Effector memory CD4-positive, alpha-beta T cell (primary cell): Measurements from ENCODE around the gene TMEM132D.

ENCODE experiments used
- DNase-seq, 3 donors: peaks; one replicate each; pipeline ENCODE4 v3.0.0-alpha.2; 2020
- H3K27ac ChIP-seq: 2 replicates; pipeline ENCODE4 v1.7.0; 2013; ENCODE audit warnings: mild to moderate bottlenecking, low read length, moderate library complexity; ENCODE audit not compliant: insufficient read depth, poor library complexity, severe bottlenecking
- H3K27me3 ChIP-seq: replicated peaks from 2 replicates; pipeline ENCODE4 v1.7.0; 2013; ENCODE audit warnings: mild to moderate bottlenecking, low read length; ENCODE audit not compliant: insufficient read depth, control insufficient read depth, poor library complexity, severe bottlenecking
- H3K36me3 ChIP-seq: 2 replicates; pipeline ENCODE4 v1.7.0; 2013; ENCODE audit warnings: mild to moderate bottlenecking, low read length, moderate library complexity; ENCODE audit not compliant: control insufficient read depth, insufficient read depth
- H3K4me1 ChIP-seq: 2 replicates; pipeline ENCODE4 v1.7.0; 2013; ENCODE audit warnings: low read length, mild to moderate bottlenecking; ENCODE audit not compliant: control insufficient read depth, insufficient read depth, poor library complexity, severe bottlenecking
- H3K4me3 ChIP-seq: 2 replicates; pipeline ENCODE4 v1.7.0; 2013; ENCODE audit warnings: low read length, low read depth, mild to moderate bottlenecking; ENCODE audit not compliant: insufficient read depth, poor library complexity, severe bottlenecking
- H3K9me3 ChIP-seq: 2 replicates; pipeline ENCODE4 v1.7.0; 2013; ENCODE audit warnings: mild to moderate bottlenecking, low read length, moderate library complexity; ENCODE audit not compliant: control insufficient read depth

The TMEM132D gene

DNA sequence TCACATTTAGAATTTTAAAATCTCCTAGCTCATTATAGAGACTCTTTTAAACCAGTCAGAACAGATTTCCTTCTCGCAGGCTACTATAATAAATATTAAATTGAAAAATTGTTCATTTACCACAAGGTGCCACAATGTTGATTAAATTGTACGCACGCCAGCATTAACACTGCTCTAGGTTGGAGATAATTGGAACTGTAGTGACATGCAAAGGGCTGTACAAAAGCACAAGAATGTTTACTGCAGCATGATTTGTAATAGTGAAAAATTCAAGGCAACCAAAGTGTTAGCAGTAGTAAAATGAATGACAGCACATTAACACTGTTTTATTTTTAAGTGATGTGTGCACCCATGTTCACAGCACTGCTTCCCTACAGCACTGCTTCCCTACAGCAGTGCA, 52.5 kb downstream of the TMEM132D start:
- H3K36me3 ChIP-seq = no peaks in the 10 kb centered on the region
- no peak overlapping the region for H3K4me3 ChIP-seq
- H3K9me3 ChIP-seq = no peaks in the 10 kb centered on the region
- no peak overlapping the region for H3K27ac ChIP-seq
- H3K27me3 ChIP-seq = no peaks in the 10 kb centered on the region
- no peaks in the 10 kb centered on the region for H3K4me1 ChIP-seq
- no peak for DNase-seq

DNA sequence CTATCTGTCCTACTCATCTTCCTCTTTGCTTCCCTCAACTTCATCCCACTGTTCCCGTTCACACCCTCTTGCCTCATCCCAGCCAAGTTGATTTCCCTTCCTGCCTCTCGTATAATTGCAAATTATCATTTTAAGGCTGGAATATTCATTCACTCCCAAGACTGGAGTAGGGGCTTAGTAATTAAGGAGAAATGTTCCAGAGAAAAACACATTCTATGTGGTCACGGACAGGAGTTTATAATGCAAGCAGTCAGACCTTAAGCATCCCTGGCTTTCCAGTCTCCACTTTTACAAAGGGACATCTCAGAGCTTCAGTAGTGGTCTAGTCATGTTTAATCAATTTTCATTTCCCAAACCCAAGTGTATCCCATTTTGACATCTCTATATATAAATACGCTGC, 54.9 kb downstream of the TMEM132D start:
- H3K9me3 ChIP-seq = no peaks in the 10 kb centered on the region
- no peaks in the 10 kb centered on the region for H3K36me3 ChIP-seq
- DNase-seq = no peak
- no peak overlapping the region for H3K27ac ChIP-seq
- H3K27me3 ChIP-seq = no peaks in the 10 kb centered on the region
- no peak overlapping the region for H3K4me3 ChIP-seq
- H3K4me1 ChIP-seq = no peaks in the 10 kb centered on the region

DNA sequence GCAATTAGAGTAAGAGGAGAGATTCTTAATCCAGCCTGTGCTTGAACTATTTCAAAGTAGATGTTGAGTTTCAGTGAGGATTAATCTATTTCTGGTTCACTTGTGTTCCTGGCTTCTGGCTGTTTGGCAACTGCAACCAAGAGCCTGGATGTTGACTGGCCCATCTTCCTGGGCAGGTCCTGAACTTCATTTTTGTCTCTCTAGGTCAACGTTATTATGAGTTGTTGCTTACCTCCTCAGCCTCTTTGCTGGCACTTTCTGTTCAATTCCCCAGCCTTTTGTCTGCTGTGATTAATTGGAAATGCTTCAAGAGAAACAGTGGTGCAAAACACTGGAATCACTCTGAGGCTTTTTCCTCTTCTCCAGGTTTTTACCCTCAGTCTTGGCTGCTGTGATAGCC, 56.8 kb downstream of the TMEM132D start:
- Histone ChIP-seq H3K4me3 (no peak overlapping the region), H3K27me3 (no peaks in the 10 kb centered on the region), H3K4me1 (no peaks in the 10 kb centered on the region), H3K27ac (no peak overlapping the region), H3K9me3 (no peaks in the 10 kb centered on the region), H3K36me3 (no peaks in the 10 kb centered on the region)
- no peak for DNase-seq

DNA sequence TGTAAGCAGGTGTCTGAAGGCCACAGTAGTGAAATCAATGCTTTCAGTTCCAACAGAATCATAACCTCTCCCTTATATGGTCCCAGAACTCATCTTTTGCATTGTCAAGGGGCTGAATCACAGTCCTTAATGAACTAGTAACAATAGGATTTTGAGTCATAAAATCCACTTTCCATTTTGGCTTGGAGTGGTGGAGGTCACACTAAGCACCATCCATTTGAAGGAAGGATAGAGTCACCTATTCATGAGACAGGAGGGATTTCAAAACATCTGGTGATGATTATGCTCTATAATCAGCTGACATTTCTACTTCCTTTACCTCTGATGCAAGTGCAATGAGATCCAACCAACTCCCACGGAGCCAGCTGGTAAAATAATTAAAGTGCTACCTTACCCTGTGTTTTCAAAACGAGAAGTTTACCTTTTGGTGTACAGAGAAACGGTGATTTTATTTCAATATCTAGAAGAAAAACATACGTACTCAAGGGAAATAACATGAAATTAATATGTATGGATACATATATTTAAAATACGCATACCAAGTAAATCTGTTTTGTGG, 59.1 kb downstream of the TMEM132D start:
- no peak overlapping the region for H3K4me3 ChIP-seq
- no peaks in the 10 kb centered on the region for H3K9me3 ChIP-seq
- H3K36me3 ChIP-seq = no peaks in the 10 kb centered on the region
- H3K4me1 ChIP-seq = no peaks in the 10 kb centered on the region
- DNase-seq = no peak
- H3K27me3 ChIP-seq = no peaks in the 10 kb centered on the region
- H3K27ac ChIP-seq = no peak overlapping the region

DNA sequence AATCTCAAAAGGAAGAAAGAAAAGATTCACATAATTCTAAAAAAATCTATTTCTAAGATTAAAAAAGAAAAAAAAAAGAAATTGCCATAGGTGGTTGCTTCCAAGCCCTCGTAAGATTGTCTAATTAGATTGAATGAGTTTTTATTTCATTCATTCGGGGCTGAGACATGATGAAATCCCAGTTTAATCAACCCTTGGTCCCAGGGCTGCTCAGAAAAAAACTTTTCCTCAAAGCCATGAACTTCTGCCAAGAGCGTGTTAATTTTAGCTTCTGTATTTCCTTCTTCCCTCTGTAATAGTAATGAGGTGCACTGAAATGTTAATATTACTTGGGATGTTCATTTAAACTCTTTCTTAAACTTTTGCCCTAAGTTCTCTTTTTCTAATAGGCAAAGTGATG, 62.6 kb downstream of the TMEM132D start:
- H3K36me3 ChIP-seq = no peaks in the 10 kb centered on the region
- H3K27me3 ChIP-seq = no peaks in the 10 kb centered on the region
- no peak overlapping the region for H3K27ac ChIP-seq
- H3K4me1 ChIP-seq = no peaks in the 10 kb centered on the region
- H3K4me3 ChIP-seq = no peak overlapping the region
- no peak for DNase-seq
- H3K9me3 ChIP-seq = no peaks in the 10 kb centered on the region

DNA sequence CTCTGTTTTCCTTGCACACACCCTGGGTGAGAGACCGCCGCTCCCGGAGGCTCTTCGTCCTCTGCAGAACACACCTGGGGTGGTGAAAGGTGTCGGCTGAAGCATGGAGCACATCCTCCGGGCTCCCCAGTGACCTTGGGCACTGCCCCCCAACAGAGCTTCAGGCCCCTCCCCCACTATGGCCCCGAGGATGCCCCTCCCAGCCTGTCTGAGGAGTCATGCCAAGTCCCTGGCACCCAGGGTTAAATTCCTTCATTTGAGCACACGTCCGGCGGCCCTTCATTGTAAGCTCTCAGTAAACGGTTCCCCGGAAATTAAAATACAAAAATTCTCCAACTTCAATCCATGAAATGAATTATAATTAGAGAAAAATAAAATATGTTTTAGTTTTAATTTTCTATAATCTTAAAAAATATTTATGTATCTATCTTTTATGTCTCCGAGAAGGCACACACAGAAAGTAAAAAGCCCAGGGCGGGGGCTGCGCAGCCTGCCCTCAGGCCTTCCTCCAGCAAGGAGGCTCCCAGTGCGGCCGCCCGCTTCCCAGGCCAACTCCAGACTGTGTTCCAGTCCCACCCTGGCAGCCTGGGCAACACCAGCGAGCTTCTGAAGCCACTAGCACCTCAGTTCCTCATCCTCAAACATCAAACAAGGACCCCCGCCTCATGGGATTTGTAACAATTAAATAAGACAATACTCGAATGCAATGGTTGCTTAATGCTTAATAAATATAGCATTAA, 63.5 kb downstream of the TMEM132D start:
- Histone ChIP-seq H3K27me3 (no peaks in the 10 kb centered on the region), H3K4me1 (no peaks in the 10 kb centered on the region), H3K27ac (no peak overlapping the region), H3K9me3 (no peaks in the 10 kb centered on the region), H3K36me3 (no peaks in the 10 kb centered on the region), H3K4me3 (no peak overlapping the region)
- DNase-seq = no peak

DNA sequence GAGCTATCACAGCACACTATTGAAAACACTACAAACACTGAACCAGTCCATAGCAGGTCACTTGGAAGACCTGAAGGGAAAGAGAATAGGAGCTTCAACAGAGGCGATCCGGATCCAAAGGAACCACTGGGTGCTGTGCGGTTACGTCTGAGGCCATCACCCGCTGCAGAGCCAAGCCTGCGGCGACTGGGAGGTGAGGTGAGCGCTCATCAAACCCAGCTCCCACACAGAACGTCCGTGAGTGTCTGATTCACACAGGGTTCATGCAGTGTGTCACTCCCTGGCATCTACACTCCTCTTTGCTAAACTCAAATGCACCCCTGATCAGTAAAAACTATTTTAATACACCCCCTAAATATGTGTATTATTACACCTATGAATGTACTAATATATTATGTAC, 64.1 kb downstream of the TMEM132D start:
- H3K36me3 ChIP-seq = no peaks in the 10 kb centered on the region
- no peak overlapping the region for H3K27ac ChIP-seq
- no peaks in the 10 kb centered on the region for H3K4me1 ChIP-seq
- H3K27me3 ChIP-seq = no peaks in the 10 kb centered on the region
- H3K9me3 ChIP-seq = no peaks in the 10 kb centered on the region
- no peak overlapping the region for H3K4me3 ChIP-seq
- DNase-seq = no peak

DNA sequence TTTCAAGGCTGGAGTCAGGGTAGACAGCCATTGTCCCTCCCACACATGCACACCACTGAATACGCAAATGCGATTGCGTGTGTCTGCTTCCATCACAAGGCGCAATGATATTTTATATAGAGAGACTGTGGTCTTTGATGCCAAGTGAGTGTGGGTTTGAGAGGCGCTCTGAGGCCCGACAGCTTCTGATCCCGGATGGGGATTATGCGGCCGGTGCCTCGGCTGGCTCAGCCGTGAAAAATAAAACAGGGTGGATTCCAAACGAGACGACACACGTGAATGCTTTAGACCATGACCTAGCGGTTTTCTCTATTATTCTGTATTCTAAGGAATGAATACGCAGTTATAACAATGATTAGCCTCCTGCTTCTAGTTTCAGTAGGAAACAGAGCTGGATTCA, 72.5 kb downstream of the TMEM132D start:
- Histone ChIP-seq H3K9me3 (no peaks in the 10 kb centered on the region), H3K4me1 (no peaks in the 10 kb centered on the region)

DNA sequence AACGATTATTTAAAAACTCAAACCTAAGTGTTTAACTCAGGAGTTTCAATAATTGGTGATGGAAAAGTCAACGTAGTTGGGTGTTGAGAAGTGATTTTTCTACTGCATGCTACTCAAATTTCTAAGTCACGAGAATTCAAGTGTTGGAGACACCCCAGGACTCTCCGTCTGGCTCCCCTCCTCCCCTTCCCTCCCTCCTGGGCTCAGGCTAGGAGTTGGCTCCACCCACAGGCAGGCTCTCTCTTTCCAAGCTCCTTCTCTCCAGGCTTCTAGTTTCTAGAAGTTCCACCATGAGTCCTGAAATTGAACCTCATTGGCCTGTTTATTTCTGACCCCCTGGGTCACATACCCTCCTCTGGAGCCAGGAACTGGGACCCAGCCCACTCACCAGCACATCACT, 73.0 kb downstream of the TMEM132D start:
- no peak overlapping the region for H3K27ac ChIP-seq
- no peak overlapping the region for H3K4me3 ChIP-seq
- H3K27me3 ChIP-seq = no peaks in the 10 kb centered on the region
- no peaks in the 10 kb centered on the region for H3K36me3 ChIP-seq
- no peaks in the 10 kb centered on the region for H3K4me1 ChIP-seq
- H3K9me3 ChIP-seq = no peaks in the 10 kb centered on the region
- no peak for DNase-seq

More for the DNA sequence above, 72.5 kb downstream of the TMEM132D start:
- no peak overlapping the region for H3K27ac ChIP-seq
- no peak overlapping the region for H3K4me3 ChIP-seq
- no peaks in the 10 kb centered on the region for H3K27me3 ChIP-seq
- H3K36me3 ChIP-seq = no peaks in the 10 kb centered on the region
- no peak for DNase-seq

DNA sequence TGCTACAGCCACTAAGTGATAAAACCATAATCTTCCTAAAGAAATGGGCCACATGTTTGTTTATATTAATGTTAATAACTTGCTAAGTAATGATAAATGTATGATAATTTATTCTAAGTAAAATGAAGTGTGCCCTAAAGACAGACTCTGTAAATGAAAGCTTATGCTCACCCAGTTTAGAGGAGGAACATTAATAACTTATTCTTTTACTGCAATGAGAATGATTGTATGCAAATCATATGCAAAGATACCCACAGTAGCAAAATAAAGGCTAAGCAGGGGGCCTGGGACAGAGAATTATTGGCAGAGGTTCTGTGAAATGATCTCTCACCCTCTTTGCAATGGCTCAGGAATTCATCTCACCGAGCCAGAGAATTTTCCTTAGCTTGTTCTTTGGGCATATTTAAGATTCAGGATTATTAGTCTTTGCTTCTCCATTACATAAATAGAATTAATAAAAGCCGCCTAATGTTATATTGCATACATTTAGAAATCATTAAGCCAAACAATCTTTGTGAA, 75.9 kb downstream of the TMEM132D start:
- no peak overlapping the region for H3K4me3 ChIP-seq
- no peaks in the 10 kb centered on the region for H3K36me3 ChIP-seq
- no peak overlapping the region for H3K27ac ChIP-seq
- H3K9me3 ChIP-seq = no peaks in the 10 kb centered on the region
- no peak for DNase-seq
- H3K4me1 ChIP-seq = no peaks in the 10 kb centered on the region
- no peaks in the 10 kb centered on the region for H3K27me3 ChIP-seq
